CD4-positive, alpha-beta T cell treated with Interleukin-15 for 4 hours (primary cell): ENCODE measurements around the gene MKX.
"Not testable (repeated sequence)": the region's sequence is repeated elsewhere in the genome, so short reads cannot be mapped to it uniquely, and the experiment has no call there.

Experiments used
- DNase-seq: peaks from one replicate; pipeline ENCODE4 v3.0.0-alpha.2; 2020; ENCODE audit warnings: low spot score

Gene MKX

GRCh38 chr10:27692663-27693062, 53.0 kb downstream of the MKX start:
- DNase-seq = no peak

- DNase-seq = no peak
These were observed 56.6 kb downstream of the MKX start for GRCh38 chr10:27688991-27689390.

GRCh38 chr10:27688276-27688675, 57.3 kb downstream of the MKX start:
- DNase-seq = no peak

- no peak for DNase-seq
These were observed 57.9 kb downstream of the MKX start for GRCh38 chr10:27687743-27688142.

GRCh38 chr10:27687326-27687725, 58.3 kb downstream of the MKX start:
- DNase-seq = no peak

- DNase-seq = no peak
These were observed 59.9 kb downstream of the MKX start for GRCh38 chr10:27685681-27686080.

- no peak for DNase-seq
These were observed 62.4 kb downstream of the MKX start for GRCh38 chr10:27683226-27683625.

- DNase-seq = not testable (repeated sequence)
These were observed 63.8 kb downstream of the MKX start for GRCh38 chr10:27681795-27682194.

- no peak for DNase-seq
These were observed 64.7 kb downstream of the MKX start for GRCh38 chr10:27680691-27681605.

GRCh38 chr10:27680006-27680557, 65.5 kb downstream of the MKX start:
- no peak for DNase-seq

GRCh38 chr10:27679369-27679912, 66.2 kb downstream of the MKX start:
- no peak for DNase-seq

- no peak for DNase-seq
These were observed 67.5 kb downstream of the MKX start for GRCh38 chr10:27678166-27678565.

GRCh38 chr10:27673065-27673464, 72.6 kb downstream of the MKX start:
- no peak for DNase-seq

GRCh38 chr10:27671821-27672220, 73.8 kb downstream of the MKX start:
- no peak for DNase-seq

- DNase-seq = no peak
These were observed 81.2 kb downstream of the MKX start for GRCh38 chr10:27664461-27664860.

- no peak for DNase-seq
These were observed 82.0 kb downstream of the MKX start for GRCh38 chr10:27663621-27664020.

GRCh38 chr10:27661514-27662286, 83.9 kb downstream of the MKX start:
- DNase-seq = no peak

GRCh38 chr10:27660711-27661110, 84.9 kb downstream of the MKX start:
- DNase-seq = no peak

GRCh38 chr10:27660268-27660667, 85.4 kb downstream of the MKX start:
- no peak for DNase-seq

GRCh38 chr10:27659786-27660185, 85.8 kb downstream of the MKX start:
- no peak for DNase-seq

- DNase-seq = no peak
These were observed 86.8 kb downstream of the MKX start for GRCh38 chr10:27658788-27659187.

- no peak for DNase-seq
These were observed 90.3 kb downstream of the MKX start for GRCh38 chr10:27655296-27655695.

- DNase-seq = no peak
These were observed 91.3 kb downstream of the MKX start for GRCh38 chr10:27654284-27654683.
